H1 (cell line): ENCODE data around the gene TAF11L14. TPM values are rescaled to one million over a fixed set of nuclear protein-coding genes. Genes with fewer than 3 reads are reported as not detected.

Experiments used
- CTCF ChIA-PET: fragments of 300-600 bp; sonication (Branson Sonifier 250); formaldehyde crosslinking; loops from one replicate; lab custom pipeline; 2021; ENCODE audit not compliant: partially characterized antibody; lab: Charles Lee
- POLR2A ChIA-PET: fragments of 300-600 bp; sonication (Branson Sonifier 250); formaldehyde crosslinking; loops from one replicate; lab custom pipeline; 2021; ENCODE audit warnings: inconsistent platforms; ENCODE audit not compliant: partially characterized antibody; lab: Charles Lee
- DNase-seq, 2 experiments: peaks; one replicate each; pipeline versions ENCODE4 v3.0.0 to v3.0.0-alpha.2; 2010 to 2022; ENCODE audit warnings: low spot score in 2 of 2, low read depth in 1 of 2, mixed read lengths in 1 of 2
- FAIRE-seq: peaks from 2 replicates; lab custom pipeline; 2011; peaks lifted over from hg19 to GRCh38; lab: Jason Lieb, UNC
- H2AFZ ChIP-seq: 2 replicates; pipeline ENCODE4 v1.8.1; 2012; ENCODE audit warnings: low read length, inconsistent platforms
- H2AK5ac ChIP-seq: 2 replicates; pipeline ENCODE4 v1.6.1; 2013; ENCODE audit warnings: low read depth, low read length
- H2BK120ac ChIP-seq: replicated peaks from 2 replicates; pipeline ENCODE3; 2013; ENCODE audit warnings: low read depth, low read length, inconsistent platforms
- H2BK12ac ChIP-seq: 2 replicates; pipeline ENCODE4 v1.6.1; 2013; ENCODE audit warnings: low read depth, low read length
- H2BK15ac ChIP-seq: 2 replicates; pipeline ENCODE4 v1.6.1; 2013; ENCODE audit warnings: low read length
- H2BK20ac ChIP-seq: 2 replicates; pipeline ENCODE4 v1.6.1; 2013; ENCODE audit warnings: low read length
- H2BK5ac ChIP-seq: 2 replicates; pipeline ENCODE4 v1.6.1; 2013; ENCODE audit warnings: low read depth, low read length
- H3K14ac ChIP-seq: 2 replicates; pipeline ENCODE4 v1.6.1; 2013; ENCODE audit warnings: inconsistent platforms; ENCODE audit not compliant: insufficient read length
- H3K18ac ChIP-seq: 2 replicates; pipeline ENCODE4 v1.6.1; 2013; ENCODE audit warnings: low read length; ENCODE audit errors: extremely low read depth
- H3K23ac ChIP-seq: 2 replicates; pipeline ENCODE4 v1.6.1; 2013; ENCODE audit warnings: inconsistent platforms; ENCODE audit not compliant: insufficient read length
- H3K23me2 ChIP-seq: 2 replicates; pipeline ENCODE4 v1.6.1; 2013; ENCODE audit warnings: low read depth, low read length
- H3K27ac ChIP-seq: 2 replicates; pipeline ENCODE4 v1.6.1; 2011; ENCODE audit warnings: low read depth, low read length, inconsistent platforms
- H3K27me3 ChIP-seq, 4 experiments: replicated peaks in 1 of 4; 1 replicate in 1 of 4; 2 replicates in 3 of 4; pipeline versions ENCODE4 v1.6.1 to v1.8.1; 2011 to 2013; ENCODE audit warnings: low read length in 3 of 4, mild to moderate bottlenecking in 3 of 4, inconsistent platforms in 2 of 4, mixed read lengths in 2 of 4, moderate library complexity in 1 of 4; ENCODE audit not compliant: control insufficient read depth in 3 of 4, insufficient read depth in 3 of 4; ENCODE audit errors: extremely low read depth in 1 of 4
- H3K36me3 ChIP-seq, 4 experiments: 2 replicates each; pipeline versions ENCODE4 v1.6.1 to v1.8.1; 2011 to 2013; ENCODE audit warnings: mild to moderate bottlenecking in 4 of 4, low read length in 3 of 4, moderate library complexity in 2 of 4, control low read depth in 1 of 4, inconsistent platforms in 1 of 4; ENCODE audit not compliant: insufficient read depth in 4 of 4, control insufficient read depth in 2 of 4
- H3K4ac ChIP-seq: replicated peaks from 2 replicates; pipeline ENCODE3; 2013; ENCODE audit warnings: low read length, low read depth, mixed read lengths, inconsistent platforms; ENCODE audit not compliant: insufficient read length
- H3K4me1 ChIP-seq, 4 experiments: replicated peaks in 1 of 4; 1 replicate in 1 of 4; 2 replicates in 3 of 4; pipeline versions ENCODE4 v1.6.1 to v1.8.1; 2011 to 2013; ENCODE audit warnings: low read length in 3 of 4, inconsistent platforms in 2 of 4, mixed read lengths in 1 of 4; ENCODE audit not compliant: insufficient read depth in 4 of 4, control insufficient read depth in 3 of 4
- H3K4me2 ChIP-seq, 2 experiments: 2 replicates each; pipeline versions ENCODE4 v1.6.1 to v1.8.1; 2011 to 2013; ENCODE audit warnings: low read depth in 2 of 2, low read length in 2 of 2, control low read depth in 1 of 2, inconsistent platforms in 1 of 2, mild to moderate bottlenecking in 1 of 2; ENCODE audit not compliant: insufficient read depth in 1 of 2
- H3K4me3 ChIP-seq, 4 experiments: fragments of 200-600, 300-600 bp in 1 of 4; sonication (generic), shearing (Covaris generic), sonication (Bioruptor Twin) in 1 of 4; 2 replicates each; pipeline versions ENCODE4 v1.5.1 to v1.8.1; 2011 to 2016; ENCODE audit warnings: low read length in 4 of 4, low read depth in 3 of 4, control low read depth in 2 of 4, inconsistent platforms in 2 of 4, mild to moderate bottlenecking in 2 of 4, mixed read lengths in 1 of 4, moderate library complexity in 1 of 4; ENCODE audit not compliant: insufficient read depth in 2 of 4; ENCODE audit errors: extremely low read depth in 1 of 4
- H3K56ac ChIP-seq: replicated peaks from 2 replicates; pipeline ENCODE3; 2013; ENCODE audit warnings: low read depth, mild to moderate bottlenecking, mixed read lengths, low read length, inconsistent platforms; ENCODE audit not compliant: insufficient read length
- H3K79me1 ChIP-seq: 2 replicates; pipeline ENCODE4 v1.6.1; 2013; ENCODE audit warnings: low read depth, low read length, control low read depth
- H3K79me2 ChIP-seq, 2 experiments: 2 replicates each; pipeline versions ENCODE4 v1.6.1 to v1.8.1; 2012 to 2013; ENCODE audit warnings: low read length in 2 of 2, mild to moderate bottlenecking in 2 of 2, inconsistent platforms in 1 of 2; ENCODE audit not compliant: insufficient read depth in 2 of 2, control insufficient read depth in 1 of 2
- H3K9ac ChIP-seq, 4 experiments: replicated peaks in 1 of 4; 1 replicate in 1 of 4; 2 replicates in 3 of 4; pipeline versions ENCODE4 v1.6.1 to v1.8.1; 2011 to 2013; ENCODE audit warnings: low read depth in 3 of 4, low read length in 3 of 4, control low read depth in 2 of 4, mild to moderate bottlenecking in 2 of 4, moderate library complexity in 2 of 4, inconsistent platforms in 1 of 4; ENCODE audit errors: extremely low read depth in 1 of 4
- H3K9me3 ChIP-seq, 2 experiments: 2 replicates each; pipeline versions ENCODE4 v1.6.1 to v1.8.1; 2012 to 2013; ENCODE audit warnings: mild to moderate bottlenecking in 2 of 2, moderate library complexity in 2 of 2, control low read depth in 1 of 2, inconsistent platforms in 1 of 2, low read depth in 1 of 2, low read length in 1 of 2, mixed read lengths in 1 of 2; ENCODE audit not compliant: insufficient read depth in 2 of 2
- H4K20me1 ChIP-seq, 2 experiments: replicated peaks in 1 of 2; 2 replicates each; pipeline versions ENCODE3 to v1.8.1; 2011 to 2013; ENCODE audit warnings: inconsistent platforms in 2 of 2, low read length in 2 of 2, mild to moderate bottlenecking in 1 of 2; ENCODE audit not compliant: insufficient read depth in 2 of 2, control insufficient read depth in 1 of 2
- H4K5ac ChIP-seq: 2 replicates; pipeline ENCODE4 v1.6.1; 2013; ENCODE audit warnings: low read length, low read depth, mixed read lengths, inconsistent platforms; ENCODE audit not compliant: insufficient read length
- H4K8ac ChIP-seq: 2 replicates; pipeline ENCODE4 v1.8.0; 2013; ENCODE audit warnings: mild to moderate bottlenecking, moderate library complexity, low read length, inconsistent platforms; ENCODE audit not compliant: insufficient read depth; ENCODE audit errors: extremely low read depth
- H4K91ac ChIP-seq: replicated peaks from 2 replicates; pipeline ENCODE3; 2013; ENCODE audit warnings: low read length, mixed read lengths, inconsistent platforms; ENCODE audit not compliant: insufficient read length
- CHD1 ChIP-seq: IDR thresholded peaks from 2 replicates; pipeline ENCODE4 v1.6.1; 2012; ENCODE audit warnings: low read depth, low read length, improper control_type of control experiment
- CTBP2 ChIP-seq: IDR thresholded peaks from 2 replicates; pipeline ENCODE4 v1.7.0; 2011; ENCODE audit warnings: borderline replicate concordance, mild to moderate bottlenecking, moderate library complexity, mixed read lengths, low read length; ENCODE audit not compliant: insufficient read depth, insufficient read length
- JUN ChIP-seq: IDR thresholded peaks from 2 replicates; pipeline ENCODE4 v1.6.1; 2011; ENCODE audit warnings: low read depth, mild to moderate bottlenecking, improper control_type of control experiment, low read length
- KDM5A ChIP-seq: fragments of 200-600 bp; IDR thresholded peaks from 2 replicates; pipeline ENCODE4 v1.7.1; 2012; ENCODE audit warnings: mild to moderate bottlenecking, low read length, inconsistent platforms, mixed read lengths
- WGBS, 2 experiments: shearing (Covaris generic) in 1 of 2; methylation state at CpG; one replicate each; pipeline versions ENCODE4 v1.1.6 to v1.1.7; 2013 to 2015; ENCODE audit warnings: low lambda C conversion rate in 2 of 2, mixed read lengths in 2 of 2, inconsistent platforms in 1 of 2, low coverage in 1 of 2, missing lambda C conversion rate in 1 of 2; ENCODE audit not compliant: insufficient replicate concordance in 2 of 2, insufficient coverage in 1 of 2, insufficient read length in 1 of 2; ENCODE audit errors: extremely low coverage in 1 of 2, missing lambda C conversion rate in 1 of 2; 5-methylcytosine and 5-hydroxymethylcytosine counted together
- polyA plus RNA-seq, 7 experiments: library from polyadenylated mRNA; depleted of rRNA in 3 of 7; stranded (reverse) in 5 of 7; unstranded in 2 of 7; fragments of >200 nt in 5 of 7; fragments of 200-250 nt in 2 of 7; gene quantifications; 1 replicate in 5 of 7; 2 replicates in 1 of 7; 4 replicates in 1 of 7; pipeline versions ENCODE4 v1.2.1 to v1.2.3, GENCODE V29; 2011 to 2013; ENCODE audit warnings: missing spikeins in 2 of 7, mixed read lengths in 2 of 7
- total RNA-seq: library from RNA; stranded (reverse); fragmentation: NEBNext Ultra II Directional; extraction: Animal tissue kit (Norgen Biotek cat#: 25700); gene quantifications from 2 replicates; pipeline ENCODE4 v1.2.1, GENCODE V29; 2021

TAF11L14 gene
- total and polyA plus RNA-seq, 2 of the 8 experiments (the other 6 are each of a cell fraction or from before 2014, with no cell fraction given) = not detected

- Histone ChIP-seq H2BK120ac (no peak overlapping the region), H2BK12ac (no peak overlapping the region), H3K4me1 (no peaks in the 10 kb centered on the region), H2BK15ac (no peak overlapping the region), H3K14ac (no peak overlapping the region), H3K9me3 (no peaks in the 10 kb centered on the region), H2BK20ac (no peak overlapping the region), H2BK5ac (no peak overlapping the region), H3K79me2 (no peaks in the 10 kb centered on the region), H3K27ac (no peak overlapping the region), H3K27me3 (no peaks in the 10 kb centered on the region), H3K4ac (no peak overlapping the region), H4K20me1 (no peaks in the 10 kb centered on the region), H4K91ac (no peak overlapping the region), H3K56ac (no peak overlapping the region), H4K8ac (no peak overlapping the region), H3K4me2 (no peak overlapping the region), H2AFZ (no peak overlapping the region), H3K79me1 (no peaks in the 10 kb centered on the region), H3K36me3 (no peaks in the 10 kb centered on the region), H3K18ac (no peak overlapping the region), H3K23me2 (no peaks in the 10 kb centered on the region), H3K4me3 (no peak overlapping the region), H4K5ac (no peak overlapping the region), H2AK5ac (no peak overlapping the region), H3K9ac (no peak overlapping the region), H3K23ac (no peak overlapping the region)
- no peak for TF ChIP-seq JUN
- no peak for TF ChIP-seq CHD1
- no peak for TF ChIP-seq CTBP2
- no peak for TF ChIP-seq KDM5A
- WGBS, 2 experiments = 93% methylated on average over 3 of the region's 3 CpGs; no CpG with 5 or more reads in 1 of the 2 experiments
- ChIA-PET POLR2A (no interaction called here), CTCF (interaction anchor here (0.6 kb wide), 2 partner anchors 18 to 113 kb away, joined by 3 to 5 read pairs; no protein-coding TSS in a partner anchor)
- DNase-seq (no peak), FAIRE-seq (no peak)
Observed at GRCh38 chr5:17619354-17619753, 14.9 kb upstream of the TAF11L14 start.
